HG03025 (cell line): ENCODE measurements around the gene CBX6.
A peak's percentile ranks its signal among the peaks of the same experiment; 100 is the strongest.

Experiments used
- ATAC-seq: cut with Tn5 transposase; IDR thresholded peaks from one replicate; pipeline ENCODE4 v1.9.1; 2021; ENCODE audit warnings: mild to moderate bottlenecking, moderate library complexity; ENCODE audit not compliant: unreplicated experiment, low FRiP score

The CBX6 gene

GRCh38 chr22:38874529-38875222, 2.7 kb upstream of the CBX6 start:
- no peak for ATAC-seq

- no peak for ATAC-seq
Measured at GRCh38 chr22:38873469-38874411, 1.7 kb upstream of the CBX6 start.

DNA sequence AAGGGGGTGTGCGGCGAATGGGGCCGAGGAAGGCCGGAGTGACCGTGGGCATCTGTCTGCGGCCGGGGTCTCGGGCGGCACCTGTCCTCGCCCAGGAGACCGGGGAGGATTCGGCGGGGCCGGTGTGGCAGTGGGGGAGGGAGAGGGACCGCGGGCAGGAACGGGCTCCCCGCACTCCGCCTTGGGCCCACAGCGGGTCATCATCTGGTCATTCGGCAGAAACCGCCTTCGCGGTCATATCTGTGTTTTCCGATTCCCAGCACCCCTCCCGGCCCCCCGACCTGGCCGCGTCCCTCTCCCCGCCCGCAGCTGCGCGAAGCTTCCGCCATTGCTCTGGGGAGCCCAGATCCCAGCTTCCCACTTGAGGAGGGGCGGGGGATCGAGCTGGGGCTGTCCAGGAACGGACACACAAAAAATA, 824 bp upstream of the CBX6 start:
- ATAC-seq, result no peak

GRCh38 chr22:38871360-38872171, 450 bp downstream of the CBX6 start:
- peak; percentile 21 for ATAC-seq

DNA sequence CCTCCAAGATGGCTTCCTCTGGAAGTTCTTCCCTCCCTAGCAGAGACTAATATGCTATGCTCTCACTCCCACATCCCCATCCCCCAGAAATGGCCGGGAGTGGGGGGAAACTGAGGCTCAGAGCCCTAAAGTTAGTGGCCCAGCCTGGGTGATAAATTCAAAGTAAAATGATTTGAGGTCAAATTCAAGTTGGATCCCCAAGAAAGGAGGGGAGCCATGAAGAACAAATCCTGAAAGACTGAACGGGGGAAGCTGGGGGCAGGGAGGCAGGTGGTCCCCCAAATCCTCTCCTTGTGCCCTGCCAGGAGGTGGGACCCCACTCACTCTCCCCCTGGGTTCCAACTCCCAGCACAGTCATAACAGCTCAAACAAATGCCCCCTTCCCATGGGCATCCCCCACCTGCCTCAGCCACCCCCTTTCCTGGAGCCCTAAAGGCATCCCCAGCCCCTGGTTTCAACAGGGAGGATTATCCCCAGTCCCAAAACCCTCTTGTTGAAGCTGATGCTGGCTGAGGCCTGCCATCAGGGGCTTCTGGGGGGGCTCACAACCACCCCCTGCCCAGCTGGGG, 1.1 kb downstream of the CBX6 start:
- no peak for ATAC-seq

DNA sequence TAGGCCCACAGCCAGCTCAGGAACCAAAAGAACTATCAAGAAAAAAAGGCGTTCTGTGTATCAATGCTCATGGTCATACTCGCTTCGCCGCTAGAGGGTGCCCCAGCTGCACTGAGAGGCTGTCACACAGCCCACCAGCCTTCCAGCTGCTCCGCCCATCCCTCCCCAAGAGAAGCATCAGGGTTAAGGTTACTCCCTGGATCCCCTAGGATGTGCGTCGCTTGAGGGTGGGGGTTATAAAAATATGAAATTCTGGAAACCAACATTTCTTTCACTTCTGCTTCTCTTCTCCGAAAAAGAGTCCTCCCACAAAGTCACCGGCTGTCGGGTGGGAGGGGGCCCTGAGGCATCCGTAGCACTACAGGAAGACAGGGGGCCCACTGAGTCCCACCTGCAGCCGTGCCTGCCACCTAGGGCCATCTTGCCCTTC, 1.7 kb downstream of the CBX6 start:
- no peak for ATAC-seq

DNA sequence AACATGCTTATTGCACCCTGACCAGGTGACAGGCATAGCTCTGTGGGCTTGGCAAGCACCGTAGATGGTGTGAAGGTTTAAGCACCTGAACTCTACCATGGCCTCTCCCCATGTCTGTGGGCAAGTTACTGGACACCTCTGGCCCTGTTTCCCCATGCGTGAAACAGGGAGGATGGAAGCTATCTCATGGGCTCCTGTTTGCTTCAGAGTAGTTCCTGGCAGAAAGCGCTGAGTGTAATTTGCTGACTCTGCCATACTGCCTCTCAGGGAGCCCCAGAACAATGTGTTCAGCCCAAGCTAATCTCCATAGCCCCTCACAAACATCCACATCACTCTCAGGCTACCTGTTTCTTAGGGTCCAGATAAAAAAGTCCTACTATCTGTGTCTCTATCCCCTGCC, 2.4 kb downstream of the CBX6 start:
- ATAC-seq, result no peak

DNA sequence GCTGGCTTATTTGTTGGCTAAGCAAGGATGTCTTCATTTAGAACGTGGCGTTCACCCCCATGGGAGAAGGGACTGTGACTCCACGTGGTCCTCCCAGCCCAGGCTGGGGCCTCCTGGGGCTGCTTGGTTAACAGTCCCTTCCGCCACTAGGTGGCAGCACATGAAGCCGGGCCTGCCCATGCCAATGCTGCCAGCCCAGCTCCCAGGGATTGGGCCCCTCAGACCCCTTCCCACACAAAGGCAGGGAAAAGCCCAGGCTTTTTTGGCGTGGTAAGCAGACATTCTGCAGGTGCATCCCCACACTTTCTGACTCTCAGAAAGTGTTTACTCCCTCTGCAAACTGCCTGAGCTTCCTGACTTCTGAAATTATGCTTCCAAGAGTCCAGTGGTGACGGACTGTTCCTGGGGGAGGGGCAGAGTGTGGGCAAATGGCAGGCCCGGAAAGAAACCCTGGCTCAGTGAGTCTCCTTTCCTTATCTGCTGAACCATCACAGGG, 3.1 kb downstream of the CBX6 start:
- ATAC-seq, result no peak

DNA sequence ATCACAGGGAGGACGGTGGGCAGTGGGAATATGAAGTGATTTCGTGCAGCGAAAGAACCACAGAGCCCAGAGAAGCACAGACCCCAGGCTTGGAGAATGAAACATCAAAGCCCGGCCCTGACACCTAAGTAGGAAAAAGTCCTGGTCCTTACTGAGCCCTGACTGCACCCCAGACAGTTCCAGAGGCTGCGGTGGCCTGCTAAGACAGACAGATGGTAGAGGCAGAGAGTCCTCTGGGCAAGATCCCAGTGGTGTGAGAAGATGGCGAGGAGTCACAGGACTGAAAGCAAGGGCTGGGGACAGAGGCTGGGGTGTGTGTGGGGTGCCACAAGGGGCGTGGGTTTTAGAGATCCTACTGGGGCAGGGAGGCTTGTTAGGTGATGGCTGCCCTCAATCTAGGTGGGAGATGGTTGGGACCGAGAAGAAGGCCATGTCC, 3.7 kb downstream of the CBX6 start:
- no peak for ATAC-seq

GRCh38 chr22:38867471-38868285, 4.3 kb downstream of the CBX6 start:
- no peak for ATAC-seq

DNA sequence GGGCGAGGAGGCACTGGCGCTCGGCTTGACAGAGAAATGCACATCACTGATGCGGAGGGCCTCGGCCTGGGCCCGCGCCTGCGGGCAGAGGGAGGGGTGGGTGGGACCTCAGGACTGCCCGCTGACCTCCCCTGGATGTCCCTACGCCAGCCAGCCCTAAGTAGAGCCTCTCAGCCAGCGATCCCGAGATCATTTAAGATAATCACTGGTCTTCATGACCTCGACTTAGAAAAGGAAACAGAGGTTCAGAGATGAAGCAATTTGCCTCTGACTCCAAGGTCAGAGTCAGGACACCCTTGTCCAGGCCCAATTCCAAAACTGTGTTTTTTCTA, 4.9 kb downstream of the CBX6 start:
- no peak for ATAC-seq

- ATAC-seq, result no peak
Measured at GRCh38 chr22:38866399-38867123, 5.5 kb downstream of the CBX6 start.

DNA sequence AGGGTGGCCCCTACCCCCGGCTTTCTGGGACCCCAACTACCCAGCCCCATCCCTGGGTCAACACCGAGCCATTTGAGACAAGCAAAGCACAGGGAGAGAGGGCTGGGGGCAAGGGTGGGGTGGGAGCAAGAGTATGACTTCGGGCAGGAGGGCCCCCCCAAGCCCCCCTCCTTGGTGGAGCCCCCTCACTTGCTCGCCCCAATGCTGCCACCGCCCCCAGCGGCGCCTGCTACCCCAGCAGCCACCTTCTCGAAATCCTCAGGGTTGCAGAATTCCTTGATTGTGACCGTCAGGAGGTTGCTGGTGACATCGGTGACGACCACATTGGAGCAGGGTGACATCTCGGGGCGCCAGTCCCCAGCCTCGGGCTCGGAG, 6.0 kb downstream of the CBX6 start:
- no peak for ATAC-seq

DNA sequence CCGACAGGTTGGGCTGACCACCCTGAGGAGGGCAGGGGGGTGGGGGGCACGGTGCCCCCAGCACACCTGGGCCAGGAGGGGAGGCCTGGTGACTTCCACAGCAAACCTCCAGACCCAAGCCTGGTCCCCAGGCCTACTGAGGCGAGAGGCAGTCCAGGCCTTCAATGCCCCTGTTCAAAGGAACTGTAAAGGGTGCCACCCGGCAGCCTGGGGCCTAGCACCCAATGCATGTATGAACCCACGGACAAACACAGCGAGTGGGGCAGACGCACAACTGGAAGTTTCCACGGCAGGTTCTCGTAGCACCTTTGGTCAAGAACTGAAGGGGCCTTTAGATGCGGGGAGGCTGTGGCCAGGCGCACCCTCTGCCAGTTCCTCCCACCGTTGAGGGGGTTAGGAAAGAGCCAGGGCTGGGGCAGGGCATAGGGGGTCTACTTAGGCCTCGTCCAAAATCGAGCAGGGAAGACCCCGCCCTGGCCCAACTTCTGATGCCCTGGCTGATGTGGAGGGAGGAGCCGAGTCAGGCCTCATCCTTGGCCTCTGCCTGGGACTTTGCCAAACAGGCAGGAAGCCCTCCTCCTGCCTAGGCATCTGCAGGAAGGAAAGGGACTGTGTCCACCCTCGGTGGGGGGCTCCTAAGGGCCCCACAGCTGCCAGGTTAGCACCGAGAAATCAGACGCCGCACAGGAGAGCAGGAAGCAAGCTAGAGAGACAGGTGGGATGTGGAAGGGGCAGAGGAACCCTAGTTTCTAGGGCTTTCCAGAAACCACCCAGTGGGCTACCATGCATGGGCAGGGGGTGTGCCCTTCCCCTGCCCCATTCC, 6.6 kb downstream of the CBX6 start:
- no peak for ATAC-seq

GRCh38 chr22:38864361-38865191, 7.4 kb downstream of the CBX6 start:
- no peak for ATAC-seq

GRCh38 chr22:38863531-38864131, 8.4 kb downstream of the CBX6 start:
- no peak for ATAC-seq
